ENCODE results near the gene UBE2L3.
"Not testable (repeated sequence)": the region's sequence is repeated elsewhere in the genome, so short reads cannot be mapped to it uniquely, and the experiment has no call there.

UBE2L3 gene

DNA sequence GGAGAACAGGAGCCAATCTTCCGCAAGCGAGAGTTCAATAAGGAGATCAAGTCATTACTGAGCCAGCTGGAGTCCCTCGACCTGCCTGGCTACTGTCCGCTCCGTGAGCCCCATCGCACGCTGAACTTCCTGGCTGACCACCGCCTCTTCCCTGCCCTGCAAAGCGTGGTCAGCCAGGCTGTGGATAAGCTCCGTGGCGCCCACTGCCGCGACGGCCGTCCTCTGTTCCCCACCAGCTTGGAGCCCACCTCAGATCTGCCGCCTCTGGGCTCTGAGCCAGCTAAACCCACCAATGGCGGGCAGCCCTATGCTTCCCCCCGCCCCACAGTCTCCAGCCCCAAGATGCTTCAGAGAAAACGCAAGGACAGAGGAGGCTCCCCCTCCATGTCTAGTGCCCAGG is 67.3 kb downstream of the UBE2L3 start:
- peaks cover 6 to 27% of the 10 kb centered on the region in 2 donors for H3K4me1 Mint-ChIP-seq
- peaks cover 0 to 2% of the 10 kb centered on the region in 2 donors for H3K9me3 Mint-ChIP-seq
- H3K27ac Mint-ChIP-seq: no peak overlapping the region
- no peak overlapping the region for H3K4me3 Mint-ChIP-seq
- ATAC-seq (replicated peaks) (no peak), DNase-seq (no peak)
- H3K27me3 Mint-ChIP-seq: no peaks in the 10 kb centered on the region
- H3K36me3 Mint-ChIP-seq: no peaks in the 10 kb centered on the region

DNA sequence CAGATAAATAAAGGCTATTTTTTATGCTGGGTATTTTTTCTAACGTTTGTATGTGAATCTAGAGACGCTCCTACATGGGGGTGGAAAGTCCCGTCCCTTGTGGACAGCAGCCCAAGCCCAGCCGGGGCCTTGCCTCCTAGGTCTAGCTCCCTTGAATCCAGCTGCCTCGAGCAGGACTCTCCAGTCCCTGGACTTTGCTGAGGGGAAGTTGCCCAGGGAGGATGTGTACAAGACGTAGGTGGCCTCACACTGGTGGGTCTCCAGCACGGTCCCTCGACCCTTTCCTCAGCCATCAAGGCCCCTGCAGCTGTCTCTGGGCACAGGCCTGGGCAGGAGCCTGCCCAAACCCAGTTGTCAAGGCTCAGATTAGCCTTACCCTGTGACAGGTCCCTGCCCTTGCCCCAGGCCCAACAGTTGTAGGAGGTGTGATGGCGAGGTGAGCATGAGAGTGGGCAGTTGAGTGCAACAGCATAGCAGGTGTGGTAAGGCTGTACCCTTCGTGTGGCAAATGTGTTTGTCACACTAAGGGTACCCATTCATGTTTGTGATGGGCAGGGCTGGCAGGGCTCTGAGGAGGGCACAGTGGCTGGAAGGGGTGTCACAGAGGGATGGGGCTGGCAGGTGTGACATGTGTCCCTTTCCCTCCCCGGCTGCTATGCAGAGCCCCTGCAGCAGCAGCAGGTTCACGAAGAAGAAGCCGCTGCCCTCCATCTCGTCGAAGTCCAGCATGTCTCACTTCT is 68.4 kb downstream of the UBE2L3 start:
- H3K9me3 Mint-ChIP-seq: peaks cover 0 to 2% of the 10 kb centered on the region in 2 donors
- DNase-seq: no peak
- ATAC-seq (replicated peaks): no peak
- H3K4me3 Mint-ChIP-seq: no peak overlapping the region
- H3K36me3 Mint-ChIP-seq: no peaks in the 10 kb centered on the region
- H3K27ac Mint-ChIP-seq: no peak overlapping the region
- peaks cover 5 to 22% of the 10 kb centered on the region in 2 donors for H3K4me1 Mint-ChIP-seq
- no peaks in the 10 kb centered on the region for H3K27me3 Mint-ChIP-seq

DNA sequence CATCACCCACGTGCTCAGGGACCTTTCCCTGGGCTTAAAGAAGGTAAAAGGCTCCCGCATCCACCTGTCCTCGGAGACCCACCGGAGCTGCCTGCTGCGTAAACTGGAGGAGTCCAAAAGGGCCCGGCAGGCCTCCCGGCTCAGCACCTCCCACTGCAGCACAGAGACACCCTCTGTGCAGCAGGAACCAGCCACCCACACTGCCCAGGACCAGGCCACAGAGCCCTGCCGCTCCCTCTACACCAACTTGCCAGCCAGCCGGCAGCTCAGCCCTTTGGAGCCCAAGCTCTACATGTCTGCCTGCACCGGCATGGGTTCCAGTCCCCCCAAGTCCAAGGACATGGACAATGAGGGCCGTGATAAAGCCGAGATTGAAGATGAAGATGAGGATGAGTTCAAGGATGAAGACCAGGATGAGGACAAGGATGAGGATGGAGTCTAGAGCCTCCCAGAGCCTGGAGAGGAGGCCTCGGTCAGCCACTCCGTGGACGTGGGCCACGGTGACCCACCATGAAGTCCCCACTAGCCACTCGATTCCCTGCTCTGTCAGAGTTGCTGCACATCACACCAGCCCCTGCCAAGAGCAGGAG is 69.2 kb downstream of the UBE2L3 start:
- H3K4me1 Mint-ChIP-seq: peaks cover 8 to 23% of the 10 kb centered on the region in 2 donors
- no peak overlapping the region for H3K4me3 Mint-ChIP-seq
- ATAC-seq (replicated peaks) (no peak), DNase-seq (no peak)
- peaks cover 0 to 2% of the 10 kb centered on the region in 2 donors for H3K9me3 Mint-ChIP-seq
- H3K36me3 Mint-ChIP-seq: no peaks in the 10 kb centered on the region
- no peaks in the 10 kb centered on the region for H3K27me3 Mint-ChIP-seq
- no peak overlapping the region for H3K27ac Mint-ChIP-seq

DNA sequence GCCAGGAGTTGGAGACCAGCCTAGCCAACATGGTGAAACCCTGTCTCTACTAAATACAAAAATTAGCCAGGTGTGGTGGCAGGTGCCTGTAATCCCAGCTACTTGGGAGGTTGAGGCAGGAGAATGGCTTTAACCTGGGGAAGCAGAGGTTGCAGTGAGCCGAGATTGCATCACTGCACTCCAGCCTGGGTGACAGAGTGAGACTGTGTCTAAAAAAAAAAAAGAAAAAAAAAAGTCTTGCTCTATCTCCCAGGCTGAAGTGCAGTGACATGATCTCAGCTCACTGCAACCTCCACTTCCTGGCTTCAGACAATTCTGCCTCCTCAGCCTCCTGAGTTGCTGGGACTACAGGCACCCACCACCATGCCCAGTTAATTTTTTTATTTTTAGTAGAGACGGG is 69.9 kb downstream of the UBE2L3 start:
- peaks cover 13 to 26% of the 10 kb centered on the region in 2 donors for H3K4me1 Mint-ChIP-seq
- not testable (repeated sequence) for H3K27ac Mint-ChIP-seq; ATAC-seq (replicated peaks); H3K36me3 Mint-ChIP-seq; H3K27me3 Mint-ChIP-seq; H3K4me3 Mint-ChIP-seq; DNase-seq; H3K9me3 Mint-ChIP-seq

DNA sequence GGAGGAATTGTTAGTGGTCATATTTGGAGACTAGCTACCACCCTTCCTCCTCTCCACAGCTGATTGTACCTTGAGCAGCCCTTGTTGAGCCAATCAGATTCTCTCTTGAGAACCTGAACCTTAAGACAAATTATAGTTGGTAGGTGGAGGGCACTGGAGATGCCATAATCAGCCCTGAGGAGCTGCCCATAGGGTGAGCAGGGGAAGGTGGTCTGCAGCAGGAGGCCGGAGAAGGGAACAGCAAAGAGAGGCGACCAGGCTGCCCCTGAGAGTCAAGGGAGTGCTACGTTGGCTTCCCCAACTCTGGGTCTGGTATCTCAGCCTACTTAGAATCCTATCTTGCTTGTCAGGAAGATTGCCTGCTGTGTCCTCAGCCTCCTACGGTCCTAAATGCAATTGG is 71.8 kb downstream of the UBE2L3 start:
- H3K9me3 Mint-ChIP-seq: no peaks in the 10 kb centered on the region
- peaks cover 5 to 12% of the 10 kb centered on the region in 2 donors for H3K36me3 Mint-ChIP-seq
- DNase-seq: no peak
- H3K27me3 Mint-ChIP-seq: no peaks in the 10 kb centered on the region
- peaks cover 21 to 35% of the 10 kb centered on the region in 2 donors for H3K4me1 Mint-ChIP-seq
- H3K27ac Mint-ChIP-seq: no peak overlapping the region
- ATAC-seq (replicated peaks): no peak
- H3K4me3 Mint-ChIP-seq: no peak overlapping the region

DNA sequence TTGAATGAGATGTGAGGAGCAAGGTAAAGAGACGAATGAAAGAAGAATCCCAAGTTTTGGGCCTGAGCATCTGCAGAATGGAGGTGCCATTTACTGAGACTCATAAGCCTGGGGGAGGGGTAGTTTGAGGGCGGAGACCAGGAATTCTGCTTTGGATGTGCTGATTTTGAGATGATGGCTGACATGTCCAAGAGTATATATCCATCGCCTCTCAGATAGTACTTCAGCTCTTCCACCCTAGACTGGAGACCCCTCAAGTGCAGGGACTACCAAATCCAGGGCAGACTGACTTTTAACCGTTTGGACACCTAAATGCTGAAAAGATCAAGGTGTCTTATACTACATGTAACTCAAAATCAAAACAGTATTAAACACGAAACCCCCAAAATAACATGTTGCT is 73.3 kb downstream of the UBE2L3 start:
- H3K9me3 Mint-ChIP-seq: no peaks in the 10 kb centered on the region
- ATAC-seq (replicated peaks): no peak
- no peak overlapping the region for H3K27ac Mint-ChIP-seq
- peaks cover 21 to 35% of the 10 kb centered on the region in 2 donors for H3K4me1 Mint-ChIP-seq
- no peak for DNase-seq
- no peaks in the 10 kb centered on the region for H3K27me3 Mint-ChIP-seq
- H3K4me3 Mint-ChIP-seq: peak overlapping the region in 1 of 2 donors; percentile 98
- peaks cover 5 to 12% of the 10 kb centered on the region in 2 donors for H3K36me3 Mint-ChIP-seq

DNA sequence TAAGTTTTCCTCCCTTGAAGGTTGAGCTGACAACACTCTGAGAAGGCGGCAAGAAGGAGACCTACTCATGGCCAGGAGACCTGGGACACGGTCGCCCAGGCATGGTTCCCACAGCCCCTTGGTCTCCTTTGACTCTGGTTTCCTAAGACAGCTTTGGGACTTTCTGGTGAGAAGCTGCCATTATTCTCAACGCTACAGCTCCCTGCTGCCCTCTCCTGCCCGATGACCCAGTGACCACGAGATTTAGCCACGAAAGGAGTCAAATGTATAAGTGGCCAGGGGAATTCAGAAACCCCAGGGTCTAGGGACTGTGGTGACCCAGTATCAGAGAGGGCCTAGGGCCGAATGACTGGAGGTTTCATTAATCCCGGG is 73.9 kb downstream of the UBE2L3 start:
- Mint-ChIP-seq H3K4me1 (peaks cover 25 to 39% of the 10 kb centered on the region in 2 donors), H3K27ac (peak overlapping the region; percentile 90), H3K9me3 (no peaks in the 10 kb centered on the region), H3K36me3 (peaks cover 8 to 17% of the 10 kb centered on the region in 2 donors), H3K27me3 (no peaks in the 10 kb centered on the region), H3K4me3 (peak overlapping the region; percentile 92 to 98)
- no peak for DNase-seq
- ATAC-seq (replicated peaks): no peak

DNA sequence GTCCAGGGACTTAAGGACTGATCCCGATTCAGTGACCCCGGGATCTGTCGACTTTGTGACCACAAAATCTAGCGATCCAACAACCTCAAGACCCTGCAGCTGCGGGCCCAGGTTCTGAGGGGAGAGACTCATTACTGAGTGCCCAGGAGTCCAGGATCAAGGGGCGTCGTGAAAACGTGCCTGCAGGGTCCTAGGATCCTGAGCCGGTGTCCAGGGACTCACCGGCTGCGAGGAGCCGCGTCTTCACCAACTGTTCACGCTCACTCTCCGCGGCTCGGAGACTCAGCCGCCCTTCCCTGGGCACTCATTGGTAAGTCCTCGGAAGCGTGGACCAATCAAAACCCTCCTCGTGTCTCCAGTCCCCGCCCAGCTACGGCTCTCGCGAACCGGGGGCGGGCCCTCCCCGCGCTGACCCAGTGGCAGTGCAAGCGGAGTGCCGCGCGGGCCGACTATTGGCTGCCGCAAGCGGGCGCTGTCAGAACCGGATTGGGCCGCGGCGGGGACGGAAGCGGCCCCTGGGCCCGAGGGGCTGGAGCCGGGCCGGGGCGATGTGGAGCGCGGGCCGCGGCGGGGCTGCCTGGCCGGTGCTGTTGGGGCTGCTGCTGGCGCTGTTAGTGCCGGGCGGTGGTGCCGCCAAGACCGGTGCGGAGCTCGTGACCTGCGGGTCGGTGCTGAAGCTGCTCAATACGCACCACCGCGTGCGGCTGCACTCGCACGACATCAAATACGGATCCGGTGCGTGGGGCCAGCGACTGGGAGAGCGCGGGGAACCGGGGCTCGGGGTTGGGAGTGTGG is 74.5 kb downstream of the UBE2L3 start, which contains the start of gene SDF2L1:
Gene SDF2L1 (plus strand): TSS at position 514 of the 795 bp plus-strand sequence. CDS start 35 bp downstream, at position 549.
- DNase-seq (peak; percentile 98), ATAC-seq (replicated peaks) (peak; percentile 97 to 98)
- no peaks in the 10 kb centered on the region for H3K27me3 Mint-ChIP-seq
- peak within 1 kb of the TSS; percentile 90 for H3K27ac Mint-ChIP-seq
- H3K9me3 Mint-ChIP-seq: no peaks in the 10 kb centered on the region
- H3K4me3 Mint-ChIP-seq: peak within 1 kb of the TSS; percentile 92 to 98
- H3K36me3 Mint-ChIP-seq: peaks cover 13 to 23% of the 10 kb centered on the region in 2 donors
- H3K4me1 Mint-ChIP-seq: peaks cover 29 to 45% of the 10 kb centered on the region in 2 donors

DNA sequence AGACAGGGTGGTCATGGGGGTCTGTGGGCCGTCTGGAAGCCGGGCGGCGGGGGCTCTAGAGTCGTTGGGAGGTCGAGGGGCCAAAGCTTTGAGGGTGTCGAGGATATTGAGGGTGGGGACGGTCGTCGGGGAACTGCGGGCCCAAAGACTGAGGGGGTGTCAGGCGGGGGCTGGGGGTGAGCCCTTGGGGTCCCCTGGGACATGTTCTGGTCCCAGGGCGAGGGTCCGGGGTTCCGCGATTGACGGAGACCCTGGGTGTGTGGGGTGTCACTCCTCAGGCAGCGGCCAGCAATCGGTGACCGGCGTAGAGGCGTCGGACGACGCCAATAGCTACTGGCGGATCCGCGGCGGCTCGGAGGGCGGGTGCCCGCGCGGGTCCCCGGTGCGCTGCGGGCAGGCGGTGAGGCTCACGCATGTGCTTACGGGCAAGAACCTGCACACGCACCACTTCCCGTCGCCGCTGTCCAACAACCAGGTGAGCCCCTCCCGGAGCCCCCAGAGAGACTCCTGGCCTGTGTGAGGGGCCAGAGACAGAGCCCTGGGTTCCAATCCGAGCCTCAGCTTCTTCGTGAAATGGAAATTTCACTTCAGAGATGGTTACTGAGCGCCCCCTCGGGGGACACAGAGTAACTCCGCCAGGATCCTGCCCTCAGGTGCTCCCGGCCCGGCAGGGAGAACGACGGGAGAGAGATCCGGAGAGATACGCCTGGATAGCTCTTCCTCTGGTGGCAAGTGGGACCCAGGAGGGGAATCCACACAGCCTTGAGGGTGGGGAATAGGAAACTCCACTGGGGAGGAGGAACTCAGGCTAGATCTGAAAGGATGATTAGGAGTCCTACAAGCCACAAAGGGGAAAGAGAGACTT is 75.3 kb downstream of the UBE2L3 start:
- Mint-ChIP-seq H3K4me1 (peaks cover 29 to 46% of the 10 kb centered on the region in 2 donors), H3K27ac (peak overlapping the region; percentile 90), H3K27me3 (no peaks in the 10 kb centered on the region), H3K4me3 (peak overlapping the region; percentile 92 to 98), H3K9me3 (no peaks in the 10 kb centered on the region), H3K36me3 (peaks cover 13 to 23% of the 10 kb centered on the region in 2 donors)
- peak; percentile 49 for DNase-seq
- ATAC-seq (replicated peaks): peak; percentile 13 to 20

DNA sequence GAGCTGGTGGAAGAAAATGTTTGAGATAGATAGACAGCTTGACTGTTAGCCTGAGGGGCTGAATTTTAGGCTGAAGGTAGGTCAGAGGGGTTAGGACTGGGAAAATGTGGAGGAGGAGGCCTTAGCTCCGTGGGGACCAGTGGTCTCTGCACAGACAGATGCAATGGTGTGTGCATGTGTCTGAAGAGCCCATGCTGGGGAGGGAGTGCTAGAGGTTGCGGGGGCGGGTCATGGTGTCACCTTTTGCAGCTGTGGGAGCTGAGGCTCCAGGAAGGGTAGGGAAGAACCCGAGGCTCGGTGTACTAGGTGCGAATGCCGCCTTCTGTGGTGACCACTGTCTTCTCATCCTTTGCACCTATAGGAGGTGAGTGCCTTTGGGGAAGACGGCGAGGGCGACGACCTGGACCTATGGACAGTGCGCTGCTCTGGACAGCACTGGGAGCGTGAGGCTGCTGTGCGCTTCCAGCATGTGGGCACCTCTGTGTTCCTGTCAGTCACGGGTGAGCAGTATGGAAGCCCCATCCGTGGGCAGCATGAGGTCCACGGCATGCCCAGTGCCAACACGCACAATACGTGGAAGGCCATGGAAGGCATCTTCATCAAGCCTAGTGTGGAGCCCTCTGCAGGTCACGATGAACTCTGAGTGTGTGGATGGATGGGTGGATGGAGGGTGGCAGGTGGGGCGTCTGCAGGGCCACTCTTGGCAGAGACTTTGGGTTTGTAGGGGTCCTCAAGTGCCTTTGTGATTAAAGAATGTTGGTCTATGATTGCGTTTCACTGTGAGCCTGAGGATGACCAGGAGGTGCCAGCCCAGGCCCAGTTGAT is 76.2 kb downstream of the UBE2L3 start:
- Mint-ChIP-seq H3K4me3 (peak overlapping the region; percentile 92 to 98), H3K9me3 (no peaks in the 10 kb centered on the region), H3K27me3 (no peaks in the 10 kb centered on the region), H3K27ac (peak overlapping the region; percentile 90), H3K4me1 (peaks cover 29 to 46% of the 10 kb centered on the region in 2 donors), H3K36me3 (peaks cover 16 to 26% of the 10 kb centered on the region in 2 donors)
- ATAC-seq (replicated peaks) (no peak), DNase-seq (no peak)

DNA sequence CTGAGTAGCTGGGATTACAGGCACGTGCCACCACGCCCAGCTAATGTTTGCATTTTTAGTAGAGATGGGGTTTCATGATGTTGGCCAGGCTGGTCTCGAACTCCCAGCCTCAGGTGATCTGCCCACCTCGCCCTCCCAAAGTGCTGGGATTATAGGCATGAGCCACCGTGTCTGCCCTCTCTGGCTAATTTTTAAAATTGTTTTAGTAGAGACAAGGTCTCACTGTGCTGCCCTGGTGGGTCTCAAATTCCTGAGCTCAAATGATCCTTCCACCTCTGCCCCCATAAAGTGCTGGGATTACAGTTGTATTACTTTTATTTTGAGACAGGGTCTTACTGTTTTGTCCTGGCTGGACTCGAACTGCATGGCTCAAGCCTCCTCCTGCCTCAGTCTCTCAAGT is 78.0 kb downstream of the UBE2L3 start:
- not testable (repeated sequence) for H3K27ac Mint-ChIP-seq; H3K9me3 Mint-ChIP-seq; DNase-seq; ATAC-seq (replicated peaks); H3K4me3 Mint-ChIP-seq; H3K27me3 Mint-ChIP-seq
- peaks cover 31 to 38% of the 10 kb centered on the region in 2 donors for H3K36me3 Mint-ChIP-seq
- peaks cover 35 to 57% of the 10 kb centered on the region in 2 donors for H3K4me1 Mint-ChIP-seq

DNA sequence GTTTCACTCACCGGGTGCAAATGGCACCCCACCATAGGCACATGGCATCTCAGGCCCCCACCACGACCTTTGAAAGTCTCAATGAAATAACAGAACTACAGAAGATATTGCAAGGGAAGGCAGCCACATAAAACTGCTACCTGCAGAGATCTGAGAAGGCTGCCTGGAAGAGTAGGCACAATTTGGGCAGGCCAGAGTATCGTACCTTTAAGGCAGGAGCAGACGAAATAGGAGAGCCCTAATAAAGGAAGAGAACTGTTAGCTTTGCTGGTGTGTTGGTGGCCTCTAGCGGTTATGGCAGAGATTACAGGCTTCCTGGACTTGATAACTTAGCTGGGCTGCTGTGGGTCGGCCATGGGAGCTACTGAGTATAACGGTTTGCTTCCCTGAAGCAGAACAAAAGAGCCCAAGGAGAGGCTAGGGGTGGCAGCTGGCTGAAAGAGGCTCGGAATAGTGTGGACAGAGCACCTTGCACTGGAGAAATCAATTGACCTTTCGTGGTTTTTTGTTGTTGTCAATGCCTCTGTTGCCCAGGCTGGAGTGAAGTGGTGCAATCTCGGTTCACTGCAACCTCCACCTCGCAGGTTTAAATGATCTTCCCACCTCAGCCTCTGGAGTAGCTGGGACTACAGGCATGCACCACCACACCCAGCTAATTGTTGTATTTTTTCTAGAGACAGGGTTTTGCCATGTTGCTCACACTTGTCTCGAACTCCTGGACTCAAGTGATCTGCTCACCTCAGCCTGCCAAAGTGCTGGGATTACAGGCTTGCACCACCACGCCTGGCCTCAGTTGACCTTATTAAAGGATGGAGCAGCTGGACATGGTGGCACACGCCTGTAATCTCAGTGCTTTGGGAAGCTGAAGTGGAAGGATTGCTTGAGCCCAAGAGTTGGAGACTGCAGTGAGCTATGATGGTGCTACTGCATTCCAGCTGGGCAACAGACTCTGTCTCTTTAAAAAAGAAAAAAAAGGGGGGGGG is 79.4 kb downstream of the UBE2L3 start:
- Mint-ChIP-seq H3K27me3 (no peaks in the 10 kb centered on the region), H3K4me3 (no peak overlapping the region), H3K4me1 (peaks cover 37 to 59% of the 10 kb centered on the region in 2 donors), H3K27ac (no peak overlapping the region), H3K36me3 (peaks cover 33 to 38% of the 10 kb centered on the region in 2 donors), H3K9me3 (no peaks in the 10 kb centered on the region)
- DNase-seq: peak; percentile 60
- ATAC-seq (replicated peaks): peak; percentile 27 to 37
